Urothelium cell line (cell line): ENCODE results near the gene MGP.

Experiments
- DNase-seq: peaks from one replicate; pipeline ENCODE4 v3.0.0; 2011; ENCODE audit warnings: low spot score, mixed read lengths
- FAIRE-seq: peaks from 2 replicates; lab custom pipeline; 2011; peaks lifted over from hg19 to GRCh38; lab: Jason Lieb, UNC

MGP gene

GRCh38 chr12:14885718-14886221 lies at the start of gene MGP:
TSS of gene MGP (minus strand) at chr12:14885854. CDS start at chr12:14885791, 63 bp downstream.
- no peak for DNase-seq
- no peak for FAIRE-seq

GRCh38 chr12:14935031-14935430 lies 49.4 kb upstream of the MGP start:
- no peak for DNase-seq
- no peak for FAIRE-seq

GRCh38 chr12:14934511-14934910 lies 48.9 kb upstream of the MGP start:
- FAIRE-seq, result peak; percentile 35
- no peak for DNase-seq

- FAIRE-seq, result no peak
- no peak for DNase-seq
Observed at GRCh38 chr12:14931791-14932560, 46.3 kb upstream of the MGP start.

- no peak for FAIRE-seq
- no peak for DNase-seq
Observed at GRCh38 chr12:14931359-14931758, 45.7 kb upstream of the MGP start.

- FAIRE-seq, result no peak
- DNase-seq, result no peak
Observed at GRCh38 chr12:14930299-14930698, 44.6 kb upstream of the MGP start.

GRCh38 chr12:14928931-14929330 lies 43.3 kb upstream of the MGP start:
- DNase-seq (no peak), FAIRE-seq (no peak)

GRCh38 chr12:14927267-14927666 lies 41.6 kb upstream of the MGP start:
- FAIRE-seq, result no peak

GRCh38 chr12:14924541-14924940 lies 38.9 kb upstream of the MGP start:
- no peak for FAIRE-seq
- DNase-seq, result no peak

More at GRCh38 chr12:14927267-14927666, 41.6 kb upstream of the MGP start:
- no peak for DNase-seq

GRCh38 chr12:14923944-14924343 lies 38.3 kb upstream of the MGP start:
- FAIRE-seq, result no peak

GRCh38 chr12:14921218-14921617 lies 35.6 kb upstream of the MGP start:
- FAIRE-seq, result no peak
- DNase-seq, result no peak

More at GRCh38 chr12:14923944-14924343, 38.3 kb upstream of the MGP start:
- no peak for DNase-seq

GRCh38 chr12:14920475-14921126 lies 34.9 kb upstream of the MGP start:
- FAIRE-seq (peak; percentile 81), DNase-seq (no peak)

- DNase-seq, result no peak
- no peak for FAIRE-seq
Observed at GRCh38 chr12:14919455-14919854, 33.8 kb upstream of the MGP start.

- no peak for DNase-seq
- peak; percentile 84 for FAIRE-seq
Observed at GRCh38 chr12:14915736-14916135, 30.1 kb upstream of the MGP start.

GRCh38 chr12:14913381-14913781 lies 27.7 kb upstream of the MGP start:
- DNase-seq (peak; percentile 71), FAIRE-seq (no peak)

- no peak for DNase-seq
- peak; percentile 80 for FAIRE-seq
Observed at GRCh38 chr12:14911131-14911530, 25.5 kb upstream of the MGP start.

GRCh38 chr12:14910090-14910915 lies 24.6 kb upstream of the MGP start:
- DNase-seq (peak; percentile 64), FAIRE-seq (peak; percentile 13)

GRCh38 chr12:14907953-14908352 lies 22.3 kb upstream of the MGP start:
- FAIRE-seq, result no peak
- DNase-seq, result no peak

GRCh38 chr12:14906114-14906513 lies 20.5 kb upstream of the MGP start:
- DNase-seq (no peak), FAIRE-seq (no peak)

- DNase-seq (no peak), FAIRE-seq (no peak)
Observed at GRCh38 chr12:14905269-14906004, 19.8 kb upstream of the MGP start.

GRCh38 chr12:14904854-14905253 lies 19.2 kb upstream of the MGP start:
- FAIRE-seq, result no peak
- no peak for DNase-seq
